Suprapubic skin (tissue), 3 donors: Measurements from ENCODE around the gene SLC2A13.

ENCODE experiments used
- EP300 ChIP-seq: sonication (generic); formaldehyde crosslinking; IDR thresholded peaks from one replicate; pipeline ENCODE4 v1.6.1; 2017; ENCODE audit warnings: antibody characterized with exemption
- TF ChIP-seq, protein P1 (sequence below), 2 donors: fragments of 200-600 bp in 1 of 2; fragments of 450-650 bp in 1 of 2; sonication (generic) in 1 of 2; IDR thresholded peaks; one replicate each; pipeline ENCODE4 v1.5.1; 2016 to 2019; ENCODE audit warnings: antibody characterized with exemption in 2 of 2, mild to moderate bottlenecking in 1 of 2, moderate library complexity in 1 of 2

GRCh38 chr12:39712334-39712733, 393.5 kb downstream of the SLC2A13 start:
- TF ChIP-seq, protein P1, sequence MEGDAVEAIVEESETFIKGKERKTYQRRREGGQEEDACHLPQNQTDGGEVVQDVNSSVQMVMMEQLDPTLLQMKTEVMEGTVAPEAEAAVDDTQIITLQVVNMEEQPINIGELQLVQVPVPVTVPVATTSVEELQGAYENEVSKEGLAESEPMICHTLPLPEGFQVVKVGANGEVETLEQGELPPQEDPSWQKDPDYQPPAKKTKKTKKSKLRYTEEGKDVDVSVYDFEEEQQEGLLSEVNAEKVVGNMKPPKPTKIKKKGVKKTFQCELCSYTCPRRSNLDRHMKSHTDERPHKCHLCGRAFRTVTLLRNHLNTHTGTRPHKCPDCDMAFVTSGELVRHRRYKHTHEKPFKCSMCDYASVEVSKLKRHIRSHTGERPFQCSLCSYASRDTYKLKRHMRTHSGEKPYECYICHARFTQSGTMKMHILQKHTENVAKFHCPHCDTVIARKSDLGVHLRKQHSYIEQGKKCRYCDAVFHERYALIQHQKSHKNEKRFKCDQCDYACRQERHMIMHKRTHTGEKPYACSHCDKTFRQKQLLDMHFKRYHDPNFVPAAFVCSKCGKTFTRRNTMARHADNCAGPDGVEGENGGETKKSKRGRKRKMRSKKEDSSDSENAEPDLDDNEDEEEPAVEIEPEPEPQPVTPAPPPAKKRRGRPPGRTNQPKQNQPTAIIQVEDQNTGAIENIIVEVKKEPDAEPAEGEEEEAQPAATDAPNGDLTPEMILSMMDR (IDR thresholded peaks at IDR 0.05) = no peak
- no peak for TF ChIP-seq EP300
